DND-41 (cell line): ENCODE results near the gene TRPM5.

ENCODE experiments used
- ATAC-seq: fragments of 200-7000 bp; cut with Tn5 transposase; 3 replicates; pipeline ENCODE4 v1.9.1; 2021; ENCODE audit warnings: low read depth; ENCODE audit not compliant: insufficient read depth
- DNase-seq: peaks from one replicate; pipeline ENCODE4 v3.0.0-alpha.2; 2020
- H2AFZ ChIP-seq: 2 replicates; pipeline ENCODE4 v1.6.0; 2012; ENCODE audit warnings: low read depth, low read length
- H3K27ac ChIP-seq: 2 replicates; pipeline ENCODE4 v1.5.1; 2012; ENCODE audit warnings: low read length, inconsistent platforms
- H3K27me3 ChIP-seq: fragments of 200-600 bp; sonication (generic); 2 replicates; pipeline ENCODE4 v1.6.0; 2012; ENCODE audit warnings: low read length, mild to moderate bottlenecking, inconsistent platforms; ENCODE audit not compliant: insufficient read depth, poor library complexity
- H3K36me3 ChIP-seq: 2 replicates; pipeline ENCODE4 v1.5.1; 2012; ENCODE audit warnings: low read length, inconsistent platforms; ENCODE audit not compliant: insufficient read depth
- H3K4me1 ChIP-seq: 2 replicates; pipeline ENCODE4 v1.5.1; 2012; ENCODE audit warnings: mild to moderate bottlenecking, low read length; ENCODE audit not compliant: insufficient read depth
- H3K4me2 ChIP-seq: 2 replicates; pipeline ENCODE4 v1.6.0; 2012; ENCODE audit warnings: mild to moderate bottlenecking, moderate library complexity, low read length, inconsistent platforms; ENCODE audit not compliant: insufficient read depth
- H3K4me3 ChIP-seq, 2 experiments: fragments of 200-600 bp in 1 of 2; shearing (Covaris generic) in 1 of 2; 2 replicates each; pipeline ENCODE4 v1.5.1; 2012 to 2016; ENCODE audit warnings: inconsistent platforms in 2 of 2, low read length in 2 of 2, mild to moderate bottlenecking in 2 of 2, low read depth in 1 of 2, moderate library complexity in 1 of 2
- H3K79me2 ChIP-seq: 2 replicates; pipeline ENCODE4 v1.6.0; 2012; ENCODE audit warnings: low read length, inconsistent platforms; ENCODE audit not compliant: insufficient read depth
- H3K9ac ChIP-seq: 2 replicates; pipeline ENCODE4 v1.6.0; 2012; ENCODE audit warnings: low read depth, mild to moderate bottlenecking, inconsistent platforms, low read length, moderate library complexity
- H3K9me3 ChIP-seq: 2 replicates; pipeline ENCODE4 v1.5.1; 2012; ENCODE audit warnings: low read length, moderate library complexity, mild to moderate bottlenecking, inconsistent platforms; ENCODE audit not compliant: insufficient read depth, severe bottlenecking
- H4K20me1 ChIP-seq: 2 replicates; pipeline ENCODE4 v1.6.0; 2012; ENCODE audit warnings: low read length; ENCODE audit not compliant: insufficient read depth
- EZH2 ChIP-seq: IDR thresholded peaks from 3 replicates; pipeline ENCODE4 v1.6.1; 2012; ENCODE audit warnings: borderline replicate concordance, low read depth, mild to moderate bottlenecking, moderate library complexity, low read length, inconsistent platforms; ENCODE audit not compliant: severe bottlenecking
- TF ChIP-seq, protein P1 (sequence below): IDR thresholded peaks from 2 replicates; pipeline ENCODE4 v1.5.1; 2012; ENCODE audit warnings: borderline replicate concordance, low read length, moderate library complexity, mild to moderate bottlenecking; ENCODE audit not compliant: poor library complexity, severe bottlenecking; ENCODE audit errors: extremely low read depth

Gene TRPM5

DNA sequence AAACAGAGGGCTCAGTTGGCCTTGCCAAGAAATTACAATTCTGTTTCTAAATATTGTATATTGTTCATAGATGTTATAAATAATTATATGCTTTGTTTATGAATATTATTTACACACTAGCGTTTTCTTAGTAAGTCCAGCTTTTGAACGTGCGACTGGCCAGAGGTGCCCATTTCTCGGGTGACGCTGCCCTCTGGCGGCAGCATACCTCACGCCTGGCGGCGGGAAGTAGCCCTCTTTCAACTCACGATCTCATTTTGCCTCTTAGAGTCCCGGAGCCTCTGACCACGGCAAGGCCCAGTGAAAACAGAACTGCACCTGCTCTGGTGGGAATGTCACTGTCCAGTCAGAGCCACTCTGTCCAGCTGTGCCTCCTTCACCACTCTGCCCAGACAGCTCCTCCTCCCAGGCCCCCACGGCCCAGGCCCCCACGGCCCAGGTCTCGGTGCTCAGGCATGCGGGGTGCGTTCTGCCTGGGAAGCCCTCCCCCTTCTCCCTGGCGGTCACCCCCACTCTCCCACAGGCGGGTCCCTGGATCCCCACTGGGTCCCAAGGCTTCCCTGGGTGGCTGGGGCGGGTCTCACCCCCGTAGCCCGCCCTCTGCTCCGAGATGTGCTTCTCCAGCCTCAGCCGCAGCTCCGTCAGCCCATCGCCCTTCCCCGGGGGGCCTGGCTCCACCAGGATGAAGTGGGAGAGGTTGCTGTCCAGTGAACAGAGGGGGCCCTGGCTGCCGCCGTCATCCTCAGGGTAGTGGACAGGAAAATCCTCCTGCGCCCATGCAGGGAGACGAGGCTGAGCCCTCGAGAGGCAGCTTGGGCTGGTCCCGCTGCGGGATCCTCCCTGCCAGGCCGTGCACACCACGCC lies 24.4 kb downstream of the TRPM5 start:
- peak overlapping the region; percentile 48 for H2AFZ ChIP-seq
- no peak overlapping the region for H3K4me2 ChIP-seq

DNA sequence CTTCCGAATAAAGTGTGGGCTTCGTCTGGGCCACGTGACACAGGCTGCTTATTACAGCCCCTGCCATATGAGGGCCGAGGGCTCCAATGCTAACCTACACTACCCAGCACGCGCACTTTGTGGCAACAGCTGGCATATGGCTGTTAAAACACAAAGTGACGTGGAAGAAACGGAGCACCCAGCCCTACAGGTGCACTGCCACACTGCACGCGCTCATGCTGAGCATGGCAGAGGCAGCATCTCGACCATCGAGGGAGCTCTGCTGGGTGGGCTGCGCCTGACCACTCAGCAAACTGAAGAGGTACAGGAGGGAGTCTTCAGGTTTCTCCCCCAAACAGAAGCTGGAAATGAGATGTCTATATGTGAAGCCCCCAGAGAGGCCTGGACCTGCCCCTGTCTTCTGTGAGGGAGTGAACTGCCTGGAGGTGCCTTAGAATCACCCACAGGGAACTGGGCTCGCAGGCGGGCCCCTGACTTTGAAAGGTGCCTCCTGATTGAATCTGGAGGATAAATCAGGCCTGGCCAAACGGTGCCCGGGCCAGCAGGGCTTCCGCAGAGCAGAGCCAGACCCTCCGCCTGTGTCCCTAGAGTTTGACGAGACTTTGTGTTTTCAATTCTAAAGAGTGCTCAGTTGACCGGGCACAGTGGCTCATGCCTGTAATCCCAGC lies 25.5 kb downstream of the TRPM5 start:
- Histone ChIP-seq H3K36me3 (no peaks in the 10 kb centered on the region), H3K4me3 (no peak overlapping the region), H4K20me1 (peaks cover 2% of the 10 kb centered on the region; the same call in 1 of the 2 replicates), H3K27ac (no peak overlapping the region), H3K9me3 (no peaks in the 10 kb centered on the region), H3K4me2 (no peak overlapping the region), H3K4me1 (peaks cover 5% of the 10 kb centered on the region; the same call in 1 of the 2 replicates), H3K27me3 (no peaks in the 10 kb centered on the region), H3K9ac (no peak overlapping the region), H2AFZ (no peak overlapping the region), H3K79me2 (no peaks in the 10 kb centered on the region)
- ATAC-seq (no peak), DNase-seq (no peak)
- TF ChIP-seq EZH2: no peak
- TF ChIP-seq, protein P1, sequence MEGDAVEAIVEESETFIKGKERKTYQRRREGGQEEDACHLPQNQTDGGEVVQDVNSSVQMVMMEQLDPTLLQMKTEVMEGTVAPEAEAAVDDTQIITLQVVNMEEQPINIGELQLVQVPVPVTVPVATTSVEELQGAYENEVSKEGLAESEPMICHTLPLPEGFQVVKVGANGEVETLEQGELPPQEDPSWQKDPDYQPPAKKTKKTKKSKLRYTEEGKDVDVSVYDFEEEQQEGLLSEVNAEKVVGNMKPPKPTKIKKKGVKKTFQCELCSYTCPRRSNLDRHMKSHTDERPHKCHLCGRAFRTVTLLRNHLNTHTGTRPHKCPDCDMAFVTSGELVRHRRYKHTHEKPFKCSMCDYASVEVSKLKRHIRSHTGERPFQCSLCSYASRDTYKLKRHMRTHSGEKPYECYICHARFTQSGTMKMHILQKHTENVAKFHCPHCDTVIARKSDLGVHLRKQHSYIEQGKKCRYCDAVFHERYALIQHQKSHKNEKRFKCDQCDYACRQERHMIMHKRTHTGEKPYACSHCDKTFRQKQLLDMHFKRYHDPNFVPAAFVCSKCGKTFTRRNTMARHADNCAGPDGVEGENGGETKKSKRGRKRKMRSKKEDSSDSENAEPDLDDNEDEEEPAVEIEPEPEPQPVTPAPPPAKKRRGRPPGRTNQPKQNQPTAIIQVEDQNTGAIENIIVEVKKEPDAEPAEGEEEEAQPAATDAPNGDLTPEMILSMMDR: no peak

More for the DNA sequence above, 24.4 kb downstream of the TRPM5 start:
- ATAC-seq (peak; percentile 8; the same call in 1 of the 3 replicates), DNase-seq (peak; percentile 47)
- H3K9ac ChIP-seq: no peak overlapping the region
- no peaks in the 10 kb centered on the region for H3K9me3 ChIP-seq
- no peaks in the 10 kb centered on the region for H3K79me2 ChIP-seq
- no peak for TF ChIP-seq EZH2
- TF ChIP-seq, protein P1: peak; percentile 71
- H3K4me3 ChIP-seq: no peak overlapping the region
- H4K20me1 ChIP-seq: peaks cover 2% of the 10 kb centered on the region; the same call in 1 of the 2 replicates
- no peaks in the 10 kb centered on the region for H3K36me3 ChIP-seq
- no peaks in the 10 kb centered on the region for H3K27me3 ChIP-seq
- no peak overlapping the region for H3K27ac ChIP-seq
- peaks cover 5% of the 10 kb centered on the region; the same call in 1 of the 2 replicates for H3K4me1 ChIP-seq

- no peak for ATAC-seq
- no peak overlapping the region for H3K4me2 ChIP-seq
- H2AFZ ChIP-seq: no peak overlapping the region
- no peak overlapping the region for H3K27ac ChIP-seq
- peaks cover 5% of the 10 kb centered on the region; the same call in 1 of the 2 replicates for H3K4me1 ChIP-seq
- no peaks in the 10 kb centered on the region for H3K9me3 ChIP-seq
- H4K20me1 ChIP-seq: peaks cover 2% of the 10 kb centered on the region; the same call in 1 of the 2 replicates
- H3K4me3 ChIP-seq: no peak overlapping the region
- H3K27me3 ChIP-seq: no peaks in the 10 kb centered on the region
- TF ChIP-seq, protein P1: no peak
- no peak for TF ChIP-seq EZH2
- no peaks in the 10 kb centered on the region for H3K79me2 ChIP-seq
- no peak overlapping the region for H3K9ac ChIP-seq
- no peak for DNase-seq
- no peaks in the 10 kb centered on the region for H3K36me3 ChIP-seq
Measured at GRCh38 chr11:2417856-2418692, 26.2 kb downstream of the TRPM5 start.
